Stimulated activated CD4-positive, alpha-beta T cell treated with anti-CD3 and anti-CD28 coated beads, Interleukin-4, amount 100 ng/mL, for 24 hours (primary cell): Measurements from ENCODE around the gene GRB10.
"Not testable (repeated sequence)": the region's sequence is repeated elsewhere in the genome, so short reads cannot be mapped to it uniquely, and the experiment has no call there.

ENCODE experiments used
- DNase-seq: peaks from one replicate; pipeline ENCODE4 v3.0.0-alpha.2; 2020

The GRB10 gene

GRCh38 chr7:50564640-50565558 lies 217.8 kb downstream of the GRB10 start, which contains the start of gene DDC:
Gene DDC, minus strand, starts transcription at chr7:50565405. Its CDS starts 21,320 bp downstream, at chr7:50544085.
- DNase-seq: no peak

- no peak for DNase-seq
Measured at GRCh38 chr7:50564171-50564570, 218.5 kb downstream of the GRB10 start.

DNA sequence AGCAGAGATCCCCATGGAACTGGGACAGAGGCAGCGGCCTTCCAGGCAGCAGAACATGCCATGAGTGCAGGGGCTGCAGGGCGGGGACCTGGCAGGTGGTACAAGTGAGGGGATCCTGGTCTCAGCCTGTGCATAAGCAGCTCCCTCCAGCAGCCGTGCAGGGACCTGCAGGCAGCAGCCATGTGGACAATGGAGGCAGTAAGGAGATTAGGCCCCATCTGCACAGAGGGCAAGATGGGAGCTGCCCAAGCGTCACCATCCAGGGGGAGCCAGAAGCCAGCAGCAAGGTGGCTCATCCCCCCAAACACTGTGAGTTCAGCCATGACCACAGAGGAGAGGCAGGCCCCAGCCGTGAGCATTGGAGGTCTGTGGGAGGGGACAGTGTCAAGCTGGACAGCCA lies 220.6 kb downstream of the GRB10 start:
- no peak for DNase-seq

DNA sequence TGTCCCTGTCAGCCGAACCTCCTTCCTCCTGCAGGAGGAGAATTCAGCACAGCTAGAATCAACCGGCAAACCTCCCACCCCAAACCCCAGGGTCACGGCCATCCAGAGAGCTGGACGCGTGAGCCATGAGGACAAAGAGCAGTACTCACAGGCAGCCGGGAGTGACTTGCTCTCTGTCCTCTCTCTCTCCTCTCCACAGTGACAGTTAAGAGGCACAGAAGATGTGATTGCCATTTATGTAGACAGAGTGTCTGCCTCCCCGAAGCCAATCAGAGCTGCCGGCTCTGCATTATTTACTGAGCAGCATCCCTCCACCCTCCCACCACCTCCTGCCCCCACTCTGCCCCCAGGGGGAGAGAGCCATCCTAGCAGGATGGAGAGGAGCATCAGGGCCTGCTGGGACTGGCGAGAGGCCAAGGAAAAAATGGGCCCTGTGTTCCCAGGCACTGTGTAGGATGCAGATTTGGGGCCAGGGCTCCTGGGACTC lies 221.8 kb downstream of the GRB10 start:
- DNase-seq: no peak

DNA sequence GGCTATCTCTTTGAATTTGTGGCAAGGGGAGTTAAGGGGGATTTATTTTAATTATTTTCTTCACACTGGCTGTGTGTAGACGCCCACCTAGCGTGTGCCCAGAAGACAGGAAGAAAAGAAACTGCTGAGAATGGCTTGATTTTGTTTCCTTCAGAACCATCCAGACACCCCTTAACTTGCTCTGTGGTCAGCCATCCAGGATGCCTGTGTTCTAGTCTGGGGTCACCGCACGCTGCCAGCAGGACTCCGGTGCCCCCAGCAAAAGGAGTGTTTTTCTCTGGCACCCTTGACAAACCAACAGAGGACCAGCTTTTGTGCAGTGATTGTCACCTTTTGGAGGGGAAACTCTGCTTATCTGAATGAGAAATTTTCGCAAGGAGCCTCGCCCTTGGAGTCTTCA lies 222.8 kb downstream of the GRB10 start:
- DNase-seq: no peak

DNA sequence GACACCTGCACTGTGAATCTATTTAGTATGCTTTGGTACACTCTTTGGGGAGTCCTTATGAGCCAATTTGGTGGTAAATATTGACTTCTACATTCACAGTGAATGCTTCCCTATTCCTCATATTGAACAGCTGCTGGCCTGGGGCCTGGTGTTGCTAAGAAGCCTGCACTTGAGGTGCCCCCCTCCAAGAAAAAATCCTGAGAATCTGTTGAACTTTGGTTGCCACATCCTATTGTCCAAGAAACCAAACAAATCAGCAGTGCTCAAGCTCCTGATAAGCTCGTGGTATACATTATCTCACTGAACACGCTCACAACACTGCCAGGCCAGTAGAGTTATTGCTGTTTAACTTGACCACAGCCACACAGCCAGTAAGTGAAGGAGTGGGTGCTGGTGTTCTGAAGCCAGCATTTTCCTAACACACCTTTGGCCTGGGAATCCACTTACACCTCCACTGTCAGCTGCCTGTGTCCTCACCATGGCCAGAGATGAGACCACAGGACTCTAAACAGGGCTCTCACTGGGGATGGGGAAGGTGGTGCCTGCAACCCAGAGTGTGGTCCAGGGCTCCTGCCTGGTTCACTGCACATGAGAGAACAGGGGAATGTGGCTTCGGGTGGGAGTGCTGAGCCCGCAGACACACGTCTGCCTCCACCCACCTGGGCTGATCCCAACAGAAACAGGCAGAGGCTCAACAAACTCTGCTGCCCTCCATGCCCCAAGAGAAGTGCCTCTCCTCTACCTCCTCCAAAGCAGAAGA lies 224.2 kb downstream of the GRB10 start:
- no peak for DNase-seq

DNA sequence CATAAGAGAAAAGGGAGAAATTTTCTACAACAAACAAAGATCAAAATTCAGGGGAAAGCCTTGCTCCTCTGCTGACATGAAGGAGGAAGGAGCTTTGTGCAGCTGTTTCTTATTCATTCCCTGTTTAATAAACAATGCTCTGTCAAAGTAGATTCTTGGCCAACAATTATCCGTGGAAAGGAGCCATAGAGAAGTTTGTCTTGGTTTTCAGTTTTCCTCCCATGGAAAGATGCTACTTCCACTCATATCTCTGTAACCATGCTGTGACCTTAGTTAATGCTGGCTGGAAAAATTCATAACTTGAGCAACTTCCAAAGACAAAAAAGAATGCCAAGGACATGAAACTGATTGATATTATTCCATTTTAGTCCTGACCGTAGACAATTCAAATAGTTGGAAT lies 225.6 kb downstream of the GRB10 start:
- DNase-seq: no peak

DNA sequence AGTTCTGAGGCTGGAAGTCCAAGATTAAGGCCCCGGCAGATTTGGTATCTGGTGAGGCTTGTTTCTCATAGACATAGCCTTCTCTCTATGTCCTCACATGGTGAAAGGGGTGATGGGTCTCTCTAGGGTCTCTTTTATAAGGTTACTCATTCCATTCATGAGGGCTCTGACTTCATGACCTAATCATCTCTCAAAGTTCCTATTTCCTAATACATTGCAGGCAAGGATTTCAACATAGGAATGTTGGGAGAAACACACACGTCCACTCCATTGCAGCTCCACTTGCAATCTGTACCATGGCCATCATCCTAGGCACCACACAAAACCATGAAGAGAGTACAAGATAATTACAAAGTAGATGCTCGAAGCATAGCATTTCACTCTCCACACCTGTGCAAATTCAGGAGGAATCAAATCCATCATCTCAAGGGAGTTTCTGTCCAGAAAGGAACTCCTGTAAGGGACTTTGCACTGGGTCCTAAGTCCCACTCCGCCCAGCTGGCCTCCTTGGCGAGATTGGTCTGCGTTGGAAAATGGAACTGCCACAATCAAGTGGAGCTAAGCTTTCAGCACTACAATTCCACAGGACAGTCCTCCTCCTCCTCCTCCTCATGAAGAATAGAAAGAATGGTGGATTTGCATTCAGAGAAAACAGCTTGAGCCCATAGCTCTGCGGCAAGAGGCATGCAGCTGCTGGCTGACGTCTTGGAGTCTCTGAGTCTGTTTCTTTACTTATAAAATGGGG lies 226.3 kb downstream of the GRB10 start:
- DNase-seq: no peak

- no peak for DNase-seq
Measured at GRCh38 chr7:50555594-50556140, 227.0 kb downstream of the GRB10 start.

- DNase-seq: no peak
Measured at GRCh38 chr7:50554431-50555322, 228.0 kb downstream of the GRB10 start.

- DNase-seq: no peak
Measured at GRCh38 chr7:50553973-50554372, 228.7 kb downstream of the GRB10 start.

DNA sequence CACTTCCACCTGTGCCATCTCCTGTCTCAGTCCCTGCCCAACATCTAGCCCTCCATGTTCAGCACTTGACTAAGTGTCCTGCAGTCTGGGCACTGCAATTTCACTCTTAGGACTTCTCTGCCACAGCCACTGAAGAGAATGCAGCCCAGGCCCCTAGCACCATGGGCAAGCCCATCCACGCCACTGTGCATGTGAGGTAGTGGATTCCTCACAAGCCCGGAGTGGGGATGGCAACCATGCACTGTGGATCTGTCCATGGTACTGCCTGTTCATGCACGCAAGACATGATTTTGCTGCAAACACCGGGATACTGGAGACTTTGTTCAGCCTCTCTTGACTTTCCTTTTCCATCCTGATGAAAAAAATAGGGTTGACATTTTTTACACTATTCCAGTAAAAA lies 229.8 kb downstream of the GRB10 start:
- no peak for DNase-seq

- no peak for DNase-seq
Measured at GRCh38 chr7:50552139-50552538, 230.6 kb downstream of the GRB10 start.

- DNase-seq: not testable (repeated sequence)
Measured at GRCh38 chr7:50545613-50546012, 237.1 kb downstream of the GRB10 start.

- no peak for DNase-seq
Measured at GRCh38 chr7:50544992-50545391, 237.7 kb downstream of the GRB10 start.

- DNase-seq: no peak
Measured at GRCh38 chr7:50543776-50544442, 238.8 kb downstream of the GRB10 start.

DNA sequence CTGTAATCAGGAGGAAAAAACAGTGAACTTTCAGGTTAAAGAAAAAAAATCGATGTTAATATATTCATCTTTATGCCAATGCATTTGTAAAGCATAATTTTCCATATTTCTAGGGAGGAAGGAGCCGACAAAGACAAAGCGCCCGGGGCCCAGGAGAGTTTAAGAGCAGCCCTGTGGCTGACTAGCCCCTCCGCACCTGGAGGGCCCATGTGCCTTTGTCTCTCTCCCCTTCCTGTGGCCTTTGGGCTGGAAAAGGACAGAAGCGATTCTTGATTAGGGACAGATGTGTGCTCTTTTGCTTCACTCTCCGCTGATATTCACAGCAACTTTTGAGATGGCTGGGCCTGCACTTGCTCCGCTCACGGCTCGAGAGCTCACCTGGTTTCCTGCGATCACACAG lies 240.6 kb downstream of the GRB10 start:
- DNase-seq: no peak

- no peak for DNase-seq
Measured at GRCh38 chr7:50540785-50541579, 241.7 kb downstream of the GRB10 start.
